ENCODE data around the gene DGKZ.
A peak's percentile ranks its signal among the peaks of the same experiment; 100 is the strongest.

DGKZ gene

GRCh38 chr11:46347637-46348311, 511 bp downstream of the DGKZ start:
- no peak for DNase-seq (ENCODE audit: low read depth)

GRCh38 chr11:46348566-46349401, 1.5 kb downstream of the DGKZ start:
- DNase-seq (ENCODE audit: low read depth), result no peak

GRCh38 chr11:46350695-46351094, 3.4 kb downstream of the DGKZ start:
- no peak for DNase-seq (ENCODE audit: low read depth)

DNA sequence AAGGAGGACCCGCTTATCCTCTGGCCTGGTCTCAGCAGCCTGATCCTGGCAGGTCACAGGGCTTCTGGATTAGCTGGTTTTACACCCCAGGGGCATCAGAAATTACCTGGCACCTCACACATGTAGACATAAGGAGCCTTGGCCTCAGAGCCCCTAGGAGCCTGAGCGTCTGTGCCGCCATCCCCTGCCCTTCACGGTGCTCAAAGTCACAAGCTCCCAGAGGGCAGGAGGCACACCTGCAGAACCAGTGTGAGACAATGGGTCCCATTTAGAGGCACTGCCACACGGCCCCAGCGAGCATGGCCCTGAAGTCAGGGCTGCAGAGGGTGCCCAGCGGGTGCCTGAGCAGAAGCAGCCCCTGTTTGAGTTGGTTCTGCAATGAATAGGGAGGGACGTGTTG, 3.9 kb downstream of the DGKZ start:
- no peak for DNase-seq (ENCODE audit: low read depth)

- DNase-seq (ENCODE audit: low read depth), result no peak
Measured at GRCh38 chr11:46351606-46352005, 4.3 kb downstream of the DGKZ start.

DNA sequence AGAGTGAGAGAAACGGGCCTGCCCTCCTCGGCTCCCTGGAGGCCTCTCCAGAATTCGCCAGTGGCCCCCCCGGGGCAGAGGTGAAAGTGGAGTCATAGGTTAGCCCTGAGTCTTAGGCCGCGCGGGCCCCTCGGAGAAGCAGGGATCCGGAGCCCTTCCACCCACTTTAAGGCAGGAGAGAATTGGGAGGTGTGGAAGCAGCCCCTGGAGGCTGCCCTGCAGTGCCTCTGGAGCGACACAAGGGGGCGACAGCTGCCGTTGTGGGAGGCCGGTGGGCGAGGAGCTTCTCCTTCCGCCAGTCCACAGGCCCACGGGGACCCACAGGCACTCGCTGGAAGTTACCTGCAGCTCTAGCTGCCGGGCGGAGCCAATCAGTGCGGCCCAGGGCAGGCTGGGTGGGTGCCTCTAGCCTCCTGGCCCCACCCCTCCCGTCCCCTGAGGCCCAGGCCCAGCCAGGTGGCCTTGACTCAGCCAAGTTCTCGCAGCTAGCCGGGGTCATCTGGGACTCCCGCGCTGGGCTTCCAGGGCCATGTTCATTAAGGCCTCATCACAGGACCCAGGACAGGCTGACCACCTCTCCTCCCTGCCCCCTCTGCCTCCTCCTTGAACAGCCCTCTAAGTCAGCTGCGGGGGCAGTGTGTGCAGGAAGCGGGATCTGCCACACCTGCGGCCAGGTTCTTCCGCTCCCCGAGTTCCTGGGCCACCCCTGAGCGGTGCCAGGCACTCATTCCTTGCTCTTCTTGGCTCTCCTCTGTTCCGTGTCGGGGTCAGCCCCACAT, 5.0 kb downstream of the DGKZ start:
- peak; percentile 48 for DNase-seq (ENCODE audit: low read depth)

DNA sequence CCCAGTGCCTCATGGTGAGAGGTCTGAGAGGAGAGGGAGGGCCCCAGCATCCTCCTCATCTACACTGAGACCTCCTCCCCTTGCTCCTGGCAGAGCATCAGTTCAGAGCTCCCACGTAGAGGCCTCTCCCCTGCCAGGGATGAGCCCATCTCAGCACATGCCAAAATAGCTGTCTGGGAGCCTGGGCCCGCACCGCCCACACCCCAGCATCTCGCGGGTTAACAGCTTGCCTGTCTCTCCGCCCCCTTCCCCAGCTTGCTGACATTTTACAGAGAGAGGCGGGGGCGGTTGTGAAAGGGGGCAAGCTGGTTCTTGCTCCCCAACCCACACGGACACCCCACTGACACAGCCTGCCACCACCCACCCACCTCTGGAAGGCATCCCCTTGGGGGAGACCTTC, 6.4 kb downstream of the DGKZ start:
- peak; percentile 40 for DNase-seq (ENCODE audit: low read depth)

DNA sequence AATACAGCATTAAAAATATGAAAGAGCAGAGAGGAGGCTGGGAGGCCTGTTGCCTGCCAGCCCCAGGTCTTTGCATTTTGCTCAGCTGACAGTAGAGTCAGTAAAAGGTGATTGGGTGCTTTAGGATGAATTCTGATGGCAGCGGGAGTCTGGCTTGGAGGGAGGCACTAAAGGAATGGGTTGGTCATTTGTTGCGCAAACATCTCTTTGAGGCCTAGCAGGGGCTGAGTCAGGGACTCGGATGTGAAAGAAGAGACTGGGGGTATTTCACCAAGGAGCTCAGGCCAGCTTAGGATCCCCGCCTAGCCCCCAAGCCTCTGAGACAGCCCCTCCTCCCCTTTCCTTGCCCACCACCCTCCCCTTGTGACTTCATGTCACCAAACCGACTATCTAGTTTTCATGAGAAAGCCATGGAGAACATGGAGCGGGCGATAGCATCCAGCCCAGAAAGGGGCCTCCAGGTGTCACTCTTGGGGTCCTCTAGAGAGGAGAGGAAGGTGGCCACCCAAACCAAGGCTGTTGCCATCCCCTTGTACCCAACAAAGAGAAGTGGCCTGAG, 9.7 kb downstream of the DGKZ start:
- DNase-seq (ENCODE audit: low read depth), result peak; percentile 96

DNA sequence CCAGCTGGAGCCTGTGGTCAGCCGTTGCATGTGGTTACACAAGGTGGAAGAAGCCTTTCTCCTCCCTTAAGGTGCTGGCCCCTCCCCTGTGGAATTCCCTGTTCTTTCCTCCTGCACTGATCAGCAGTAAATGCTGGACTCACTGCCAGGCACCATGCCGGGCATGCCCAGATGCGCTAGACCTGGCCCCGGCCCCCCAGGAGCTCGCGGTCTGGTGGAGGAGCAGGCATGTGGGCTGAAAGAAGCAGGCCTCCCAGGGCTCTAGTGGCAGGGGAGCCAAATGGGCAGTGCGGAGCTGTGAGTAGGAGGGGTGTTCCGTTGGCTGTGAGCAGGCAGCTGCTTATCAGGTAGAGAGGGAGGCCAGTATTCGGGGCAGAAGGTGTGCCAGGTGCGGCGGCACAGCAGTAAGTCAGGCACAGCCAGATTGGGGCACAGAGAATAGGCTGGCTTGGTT, 10.2 kb downstream of the DGKZ start:
- peak; percentile 79 for DNase-seq (ENCODE audit: low read depth)

DNA sequence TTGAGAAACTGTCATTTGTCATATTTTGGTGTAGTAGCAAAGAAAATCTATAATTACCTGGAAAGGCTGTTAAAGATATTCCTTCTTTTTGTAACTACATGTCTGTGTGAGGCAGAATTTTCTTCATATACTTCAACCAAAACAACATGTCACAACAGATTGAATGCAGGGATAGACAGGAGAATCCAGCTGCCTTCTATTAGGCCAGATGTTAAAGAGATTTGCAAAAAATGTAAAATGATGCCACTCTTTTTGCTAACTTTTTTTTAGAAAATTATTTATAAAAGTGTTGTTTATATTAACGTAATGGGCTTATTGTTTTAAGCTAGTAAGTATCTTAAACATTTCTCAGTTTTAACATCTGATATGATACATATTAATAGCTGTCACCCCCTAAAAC, 12.7 kb downstream of the DGKZ start:
- no peak for DNase-seq (ENCODE audit: low read depth)

- no peak for DNase-seq (ENCODE audit: low read depth)
Measured at GRCh38 chr11:46360878-46361277, 13.6 kb downstream of the DGKZ start.

DNA sequence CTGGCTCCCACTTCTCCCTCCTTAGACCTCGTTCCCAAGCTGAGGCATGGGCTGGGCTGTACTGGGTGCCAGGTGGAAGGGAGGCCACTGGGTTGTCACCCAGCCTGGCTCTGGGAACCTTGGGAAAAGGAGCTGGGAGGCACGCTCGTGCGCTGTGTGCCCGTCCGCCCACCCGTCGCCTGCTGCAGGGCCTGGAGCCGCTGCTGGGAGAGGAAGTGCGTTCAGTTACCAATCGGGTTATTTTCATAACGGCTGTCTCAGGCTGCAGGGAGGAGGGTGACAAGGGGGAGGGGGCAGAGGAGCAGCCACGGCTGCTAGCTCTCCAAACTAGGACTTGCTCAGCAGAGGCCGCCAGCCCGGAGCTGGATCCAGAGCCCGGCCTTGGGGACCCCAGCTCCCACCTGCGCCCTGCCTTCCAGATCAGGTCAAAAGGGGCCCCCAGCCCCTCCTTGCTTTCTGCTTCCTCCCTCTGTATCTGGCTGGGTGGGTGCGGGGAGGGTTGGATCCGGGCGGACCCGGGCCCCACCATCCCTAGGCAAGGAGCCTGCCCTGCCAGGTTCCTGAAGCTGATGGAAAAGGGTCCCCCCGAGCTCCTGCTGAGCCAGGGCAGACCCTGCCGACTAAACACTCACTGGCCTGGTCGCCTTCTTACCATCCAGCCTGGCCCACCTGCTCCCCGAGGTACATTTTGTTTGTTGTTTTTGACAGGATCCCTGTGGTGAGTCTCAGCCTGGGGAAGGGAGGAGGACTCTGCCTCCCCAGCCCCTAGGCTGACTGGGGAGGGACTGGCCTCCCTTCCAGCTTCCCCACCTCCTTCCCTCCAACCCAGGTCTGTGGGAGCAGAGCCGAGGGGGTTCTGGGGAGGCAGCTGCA, 14.3 kb downstream of the DGKZ start:
- no peak for DNase-seq (ENCODE audit: low read depth)

GRCh38 chr11:46362156-46363030, 15.1 kb downstream of the DGKZ start:
- DNase-seq (ENCODE audit: low read depth), result no peak

GRCh38 chr11:46363031-46363407, 15.8 kb downstream of the DGKZ start:
- DNase-seq (ENCODE audit: low read depth), result peak; percentile 64

- DNase-seq (ENCODE audit: low read depth), result no peak
Measured at GRCh38 chr11:46363455-46364005, 16.3 kb downstream of the DGKZ start.

- no peak for DNase-seq (ENCODE audit: low read depth)
Measured at GRCh38 chr11:46364056-46364455, 16.8 kb downstream of the DGKZ start.

- DNase-seq (ENCODE audit: low read depth), result no peak
Measured at GRCh38 chr11:46364791-46365190, 17.5 kb downstream of the DGKZ start.

DNA sequence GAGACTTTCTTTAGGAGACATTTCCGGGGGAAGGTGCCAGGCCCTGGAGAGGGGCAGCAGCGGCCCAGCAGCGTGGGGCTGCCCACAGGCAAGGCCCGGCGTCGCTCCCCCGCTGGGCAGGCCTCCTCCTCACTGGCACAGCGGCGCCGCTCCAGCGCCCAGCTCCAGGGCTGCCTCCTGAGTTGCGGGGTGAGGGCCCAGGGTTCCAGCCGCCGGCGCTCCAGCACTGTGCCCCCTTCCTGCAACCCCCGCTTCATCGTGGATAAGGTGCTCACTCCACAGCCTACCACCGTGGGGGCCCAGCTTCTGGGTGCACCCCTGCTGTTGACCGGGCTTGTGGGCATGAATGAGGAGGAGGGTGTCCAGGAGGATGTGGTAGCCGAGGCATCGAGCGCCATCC, 19.0 kb downstream of the DGKZ start:
- DNase-seq (ENCODE audit: low read depth), result no peak

- no peak for DNase-seq (ENCODE audit: low read depth)
Measured at GRCh38 chr11:46366661-46367161, 19.4 kb downstream of the DGKZ start.
